ENCODE results near the gene MS4A1.
"Not testable (repeated sequence)": the region's sequence is repeated elsewhere in the genome, so short reads cannot be mapped to it uniquely, and the experiment has no call there.

The MS4A1 gene

GRCh38 chr11:60455531-60456042, at the start of gene MS4A1:
TSS of gene MS4A1 (plus strand) at chr11:60455847. CDS start at chr11:60462375, 6,528 bp downstream.
- DNase-seq, result no peak

- no peak for DNase-seq
Measured at GRCh38 chr11:60420015-60420414, 35.6 kb upstream of the MS4A1 start.

- DNase-seq, result no peak
Measured at GRCh38 chr11:60422609-60423008, 33.0 kb upstream of the MS4A1 start.

GRCh38 chr11:60428517-60428916, 27.1 kb upstream of the MS4A1 start:
- no peak for DNase-seq

- DNase-seq, result no peak
Measured at GRCh38 chr11:60429272-60429671, 26.4 kb upstream of the MS4A1 start, which contains the start of gene MS4A5. TSS of gene MS4A5 (plus strand) at chr11:60429572. CDS start at chr11:60429675, 103 bp downstream.

- no peak for DNase-seq
Measured at GRCh38 chr11:60431251-60431650, 24.4 kb upstream of the MS4A1 start.

GRCh38 chr11:60433401-60433800, 22.2 kb upstream of the MS4A1 start:
- no peak for DNase-seq

- no peak for DNase-seq
Measured at GRCh38 chr11:60447070-60447469, 8.6 kb upstream of the MS4A1 start.

- DNase-seq, result no peak
Measured at GRCh38 chr11:60447846-60448245, 7.8 kb upstream of the MS4A1 start.

GRCh38 chr11:60451185-60451584, 4.5 kb upstream of the MS4A1 start:
- not testable (repeated sequence) for DNase-seq

- no peak for DNase-seq
Measured at GRCh38 chr11:60454212-60454611, 1.4 kb upstream of the MS4A1 start.

- DNase-seq, result no peak
Measured at GRCh38 chr11:60457576-60457975, 1.9 kb downstream of the MS4A1 start.

- no peak for DNase-seq
Measured at GRCh38 chr11:60459345-60459744, 3.7 kb downstream of the MS4A1 start.

- no peak for DNase-seq
Measured at GRCh38 chr11:60468829-60469228, 13.2 kb downstream of the MS4A1 start.

- DNase-seq, result no peak
Measured at GRCh38 chr11:60469723-60470122, 14.1 kb downstream of the MS4A1 start.

GRCh38 chr11:60477035-60477445, 21.4 kb downstream of the MS4A1 start:
- DNase-seq, result no peak

GRCh38 chr11:60482361-60482760, 26.7 kb downstream of the MS4A1 start:
- DNase-seq, result no peak

GRCh38 chr11:60485987-60486386, 30.3 kb downstream of the MS4A1 start:
- DNase-seq, result peak; percentile 5

GRCh38 chr11:60492488-60493009, 36.9 kb downstream of the MS4A1 start, which contains the start of gene MS4A12:
TSS of gene MS4A12 (plus strand) at chr11:60492778. CDS start at chr11:60497319, 4,541 bp downstream.
- DNase-seq, result no peak

- no peak for DNase-seq
Measured at GRCh38 chr11:60493454-60493853, 37.8 kb downstream of the MS4A1 start.

- no peak for DNase-seq
Measured at GRCh38 chr11:60498399-60498798, 42.8 kb downstream of the MS4A1 start.

- DNase-seq, result no peak
Measured at GRCh38 chr11:60498853-60499252, 43.2 kb downstream of the MS4A1 start.

GRCh38 chr11:60500276-60500910, 44.7 kb downstream of the MS4A1 start:
- no peak for DNase-seq

- DNase-seq, result no peak
Measured at GRCh38 chr11:60502221-60502775, 46.7 kb downstream of the MS4A1 start.

All from NCI-H1694 treated with DMSO at 0.1 percent for 48 hours (cell line).